Body of pancreas (tissue), 4 donors: ENCODE measurements around the gene GRIK4. TPM values are rescaled to one million over a fixed set of nuclear protein-coding genes. Genes with fewer than 3 reads are reported as not detected.

ENCODE experiments used
- ATAC-seq: fragments of 150-250 bp; one replicate; pipeline ENCODE4 v1.9.1; 2016
- DNase-seq, 4 donors: peaks; one replicate each; pipeline ENCODE4 v3.0.0-alpha.2; 2019
- H3K27ac ChIP-seq, 4 donors: fragments of 200-600 bp; sonication (generic); 1 replicate in 3 of 4; 2 replicates in 1 of 4; pipeline versions ENCODE4 v1.5.1 to v1.6.1; 2016 to 2019; ENCODE audit warnings: mild to moderate bottlenecking in 1 of 4, mixed read lengths in 1 of 4, moderate library complexity in 1 of 4
- H3K27me3 ChIP-seq, 2 donors: fragments of 200-600 bp; sonication (generic); one replicate each; pipeline ENCODE4 v1.6.0; 2016; ENCODE audit warnings: mild to moderate bottlenecking in 1 of 2
- H3K36me3 ChIP-seq, 2 donors: fragments of 200-600 bp; sonication (generic); replicated peaks in 1 of 2; 2 replicates each; pipeline ENCODE4 v1.5.1; 2016; ENCODE audit warnings: low read depth in 2 of 2; ENCODE audit not compliant: insufficient read depth in 1 of 2
- H3K4me1 ChIP-seq: fragments of 200-600 bp; sonication (generic); one replicate; pipeline ENCODE4 v1.6.0; 2016
- H3K4me3 ChIP-seq, 2 donors: fragments of 200-600 bp; sonication (generic); 1 replicate in 1 of 2; 2 replicates in 1 of 2; pipeline ENCODE4 v1.5.1; 2016 to 2019
- H3K9me3 ChIP-seq, 3 donors: fragments of 200-600 bp; sonication (generic); 1 replicate in 2 of 3; 2 replicates in 1 of 3; pipeline ENCODE4 v1.5.1; 2016
- POLR2A ChIP-seq, 3 donors: fragments of 450-650 bp; IDR thresholded peaks; one replicate each; pipeline ENCODE4 v1.6.1; 2016; ENCODE audit warnings: antibody characterized with exemption in 3 of 3, mild to moderate bottlenecking in 2 of 3
- WGBS, 2 donors: methylation state at CpG; one replicate each; pipeline ENCODE4 v1.1.5; 2017; 5-methylcytosine and 5-hydroxymethylcytosine counted together
- intact Hi-C: fragments of 100-400 bp; cut with DNase I; formaldehyde crosslinking; loops from one replicate; pipeline ENCODE4 v1.15.1; 2023
- total RNA-seq, 2 donors: library from RNA; depleted of rRNA; stranded (reverse); fragments of >200 nt; gene quantifications; one replicate each; pipeline ENCODE4 v1.1.0, GENCODE V29; 2016
- TF ChIP-seq, protein P1 (sequence below), 7 experiments: fragments of 450-650 bp in 4 of 7; fragments of 200-600 bp in 3 of 7; sonication (generic) in 3 of 7; IDR thresholded peaks; one replicate each; pipeline ENCODE4 v1.5.1; 2016 to 2019; ENCODE audit warnings: antibody characterized with exemption in 7 of 7

The GRIK4 gene
- total RNA-seq, 2 donors from 2014 or later, result not detected

DNA sequence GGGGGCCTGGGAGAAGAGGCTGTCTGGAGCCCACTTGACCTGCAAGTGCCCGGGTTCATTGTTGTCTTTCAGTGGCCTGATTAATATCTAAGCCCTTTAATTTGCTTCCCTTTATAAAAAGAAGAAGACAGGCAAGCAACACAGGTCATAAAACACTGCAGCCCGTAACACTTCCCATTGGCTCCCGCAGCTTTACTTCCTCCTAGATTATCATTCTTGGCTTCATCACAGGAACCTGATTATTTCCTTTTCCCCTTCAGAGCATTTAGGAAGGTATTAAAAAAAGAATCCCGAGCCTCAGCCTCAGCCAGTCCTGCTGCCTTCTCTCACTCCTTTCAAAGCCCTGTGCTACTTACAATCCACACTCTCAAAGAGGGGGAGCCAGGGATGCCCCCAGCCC lies 183.2 kb downstream of the GRIK4 start:
- H3K9me3 ChIP-seq, result no peaks in the 10 kb centered on the region
- no peak for TF ChIP-seq POLR2A (IDR thresholded peaks at IDR 0.05)
- TF ChIP-seq, protein P1, sequence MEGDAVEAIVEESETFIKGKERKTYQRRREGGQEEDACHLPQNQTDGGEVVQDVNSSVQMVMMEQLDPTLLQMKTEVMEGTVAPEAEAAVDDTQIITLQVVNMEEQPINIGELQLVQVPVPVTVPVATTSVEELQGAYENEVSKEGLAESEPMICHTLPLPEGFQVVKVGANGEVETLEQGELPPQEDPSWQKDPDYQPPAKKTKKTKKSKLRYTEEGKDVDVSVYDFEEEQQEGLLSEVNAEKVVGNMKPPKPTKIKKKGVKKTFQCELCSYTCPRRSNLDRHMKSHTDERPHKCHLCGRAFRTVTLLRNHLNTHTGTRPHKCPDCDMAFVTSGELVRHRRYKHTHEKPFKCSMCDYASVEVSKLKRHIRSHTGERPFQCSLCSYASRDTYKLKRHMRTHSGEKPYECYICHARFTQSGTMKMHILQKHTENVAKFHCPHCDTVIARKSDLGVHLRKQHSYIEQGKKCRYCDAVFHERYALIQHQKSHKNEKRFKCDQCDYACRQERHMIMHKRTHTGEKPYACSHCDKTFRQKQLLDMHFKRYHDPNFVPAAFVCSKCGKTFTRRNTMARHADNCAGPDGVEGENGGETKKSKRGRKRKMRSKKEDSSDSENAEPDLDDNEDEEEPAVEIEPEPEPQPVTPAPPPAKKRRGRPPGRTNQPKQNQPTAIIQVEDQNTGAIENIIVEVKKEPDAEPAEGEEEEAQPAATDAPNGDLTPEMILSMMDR (IDR thresholded peaks at IDR 0.05), result no peak
- DNase-seq (no peak), ATAC-seq (no peak)
- H3K4me1 ChIP-seq, result no peaks in the 10 kb centered on the region
- H3K27me3 ChIP-seq, result no peaks in the 10 kb centered on the region
- intact Hi-C loops, result no loop called here
- H3K36me3 ChIP-seq, result no peaks in the 10 kb centered on the region
- no peak overlapping the region for H3K27ac ChIP-seq
- 32 to 37% methylated on average over 4 of the region's 4 CpGs for WGBS, 2 donors
- H3K4me3 ChIP-seq, result no peak overlapping the region

DNA sequence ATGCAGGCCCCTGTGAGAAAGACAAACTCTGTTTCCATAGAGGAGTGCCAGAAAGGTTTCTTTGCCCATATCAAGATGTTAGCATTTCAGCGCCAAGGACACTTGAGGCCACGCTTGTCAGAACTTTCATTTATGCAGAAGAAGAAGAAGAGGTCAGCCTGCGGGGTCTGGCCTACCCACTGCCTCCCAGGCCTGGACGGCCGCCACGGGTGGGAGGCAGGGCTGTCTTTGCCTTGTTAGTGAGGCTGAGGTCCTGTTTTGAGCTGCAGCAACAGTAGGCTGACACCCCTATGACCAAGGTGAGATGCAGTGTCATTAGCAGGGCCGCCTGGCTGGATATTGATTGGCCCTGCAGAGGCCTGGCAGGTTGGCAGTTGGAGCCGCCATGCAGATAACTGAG lies 183.9 kb downstream of the GRIK4 start:
- WGBS, 2 donors, result 75 to 76% methylated on average over 3 to 8 of the region's 8 CpGs
- ATAC-seq (no peak), DNase-seq (no peak)
- no peak overlapping the region for H3K4me3 ChIP-seq
- H3K27me3 ChIP-seq, result no peaks in the 10 kb centered on the region
- H3K27ac ChIP-seq, result no peak overlapping the region
- TF ChIP-seq, protein P1 (IDR thresholded peaks at IDR 0.05), result no peak
- no peak for TF ChIP-seq POLR2A (IDR thresholded peaks at IDR 0.05)
- intact Hi-C loops, result no loop called here
- H3K36me3 ChIP-seq, result no peaks in the 10 kb centered on the region
- no peaks in the 10 kb centered on the region for H3K4me1 ChIP-seq
- H3K9me3 ChIP-seq, result no peaks in the 10 kb centered on the region

DNA sequence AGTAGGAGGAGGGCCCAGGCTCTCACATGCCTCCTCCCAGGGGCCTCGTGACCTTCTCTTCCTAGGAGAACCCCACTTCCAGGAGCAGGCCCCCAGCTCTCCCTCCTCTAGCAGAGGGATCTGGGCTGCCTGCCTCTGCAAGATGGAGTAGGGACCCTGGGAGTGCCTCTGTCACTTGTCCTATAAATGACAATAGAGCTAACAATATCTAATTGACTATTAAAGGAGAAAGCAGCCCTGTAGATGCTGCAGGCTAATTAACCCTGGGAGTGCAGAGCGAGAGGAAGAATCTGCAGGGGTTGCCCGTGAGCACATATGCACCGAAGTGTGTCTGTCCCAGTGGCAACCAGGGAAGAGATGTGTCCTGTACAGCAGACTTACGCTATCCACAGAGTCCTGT lies 184.4 kb downstream of the GRIK4 start:
- TF ChIP-seq, protein P1 (IDR thresholded peaks at IDR 0.05), result no peak
- no peak for TF ChIP-seq POLR2A (IDR thresholded peaks at IDR 0.05)
- ATAC-seq (no peak), DNase-seq (no peak)
- WGBS, 2 donors, result 98% methylated on average over 5 of the region's 5 CpGs
- intact Hi-C loops, result no loop called here
- Histone ChIP-seq H3K9me3 (no peaks in the 10 kb centered on the region), H3K4me1 (no peaks in the 10 kb centered on the region), H3K36me3 (no peaks in the 10 kb centered on the region), H3K4me3 (no peak overlapping the region), H3K27ac (no peak overlapping the region), H3K27me3 (no peaks in the 10 kb centered on the region)

DNA sequence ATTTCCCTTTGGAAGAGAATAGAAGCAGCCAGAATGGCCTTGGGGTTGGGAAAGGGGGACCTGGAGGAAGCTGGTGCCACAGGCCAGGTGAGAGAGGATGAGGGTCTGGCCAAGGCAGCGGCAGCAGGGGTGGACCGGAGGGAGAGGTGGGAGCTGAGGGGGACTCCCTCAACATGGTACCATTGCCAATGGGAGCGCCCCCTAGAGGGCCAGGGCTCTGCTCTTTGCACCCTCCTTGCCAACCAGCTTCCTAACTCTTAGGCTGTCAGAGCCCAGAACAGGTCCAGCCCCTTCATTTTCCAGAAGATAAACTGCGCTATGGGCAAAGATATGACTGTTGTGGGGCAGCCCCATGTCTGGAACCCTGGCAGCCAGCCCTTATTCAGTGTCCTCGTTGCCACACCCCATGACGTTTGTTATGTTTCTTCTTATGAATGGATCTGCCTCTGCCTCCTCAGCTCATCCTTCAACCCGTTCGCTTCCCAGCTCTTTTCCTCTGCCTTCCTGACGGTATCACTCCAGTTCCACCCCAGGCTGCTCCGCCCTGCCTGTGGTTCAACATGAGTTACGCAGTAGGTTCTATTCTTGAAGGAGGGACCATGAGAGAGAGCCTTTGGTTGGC lies 185.2 kb downstream of the GRIK4 start:
- Histone ChIP-seq H3K27ac (no peak overlapping the region), H3K9me3 (no peaks in the 10 kb centered on the region), H3K4me1 (no peaks in the 10 kb centered on the region), H3K27me3 (no peaks in the 10 kb centered on the region), H3K36me3 (no peaks in the 10 kb centered on the region), H3K4me3 (no peak overlapping the region)
- WGBS, 2 donors, result 59 to 63% methylated on average over 10 to 11 of the region's 11 CpGs
- intact Hi-C loops, result no loop called here
- TF ChIP-seq POLR2A (IDR thresholded peaks at IDR 0.05), result no peak
- TF ChIP-seq, protein P1 (IDR thresholded peaks at IDR 0.05), result no peak
- ATAC-seq (no peak), DNase-seq (no peak)

DNA sequence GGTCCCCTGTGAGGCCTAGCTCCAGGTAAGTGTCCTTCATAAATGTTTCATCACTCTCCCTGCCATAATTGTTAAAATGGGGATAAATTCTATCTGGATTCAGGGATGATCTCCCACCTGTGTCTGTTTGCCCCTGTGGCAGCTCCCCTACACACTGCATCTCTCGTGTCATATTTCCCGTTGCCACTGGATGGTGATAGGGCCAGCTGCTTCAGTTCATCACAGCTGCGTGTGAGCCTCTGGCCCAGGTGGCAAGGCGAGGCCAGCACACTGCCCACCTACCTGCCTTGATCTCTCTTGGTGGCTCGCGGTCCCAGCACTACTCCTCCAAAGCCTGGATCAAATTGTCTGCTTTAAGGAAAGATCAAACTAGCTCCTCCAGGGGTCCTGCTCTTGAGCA lies 187.4 kb downstream of the GRIK4 start:
- no peaks in the 10 kb centered on the region for H3K27me3 ChIP-seq

More for the DNA sequence above, 187.4 kb downstream of the GRIK4 start:
- TF ChIP-seq POLR2A (IDR thresholded peaks at IDR 0.05), result no peak
- TF ChIP-seq, protein P1 (IDR thresholded peaks at IDR 0.05), result no peak
- Histone ChIP-seq H3K9me3 (no peaks in the 10 kb centered on the region), H3K27ac (no peak overlapping the region), H3K36me3 (no peaks in the 10 kb centered on the region), H3K4me3 (no peak overlapping the region), H3K4me1 (no peaks in the 10 kb centered on the region)
- WGBS, 2 donors, result 63 to 85% methylated on average over 6 of the region's 6 CpGs
- ATAC-seq (no peak), DNase-seq (no peak)
- intact Hi-C loops, result no loop called here
